Ecto neural progenitor cell (in vitro differentiated cells): ENCODE results near the gene MAGI1.
"Not testable (repeated sequence)": the region's sequence is repeated elsewhere in the genome, so short reads cannot be mapped to it uniquely, and the experiment has no call there.

Experiments
- DNase-seq: peaks from one replicate; pipeline ENCODE4 v3.0.0-alpha.2; 2018; ENCODE audit warnings: low spot score

Gene MAGI1

DNA sequence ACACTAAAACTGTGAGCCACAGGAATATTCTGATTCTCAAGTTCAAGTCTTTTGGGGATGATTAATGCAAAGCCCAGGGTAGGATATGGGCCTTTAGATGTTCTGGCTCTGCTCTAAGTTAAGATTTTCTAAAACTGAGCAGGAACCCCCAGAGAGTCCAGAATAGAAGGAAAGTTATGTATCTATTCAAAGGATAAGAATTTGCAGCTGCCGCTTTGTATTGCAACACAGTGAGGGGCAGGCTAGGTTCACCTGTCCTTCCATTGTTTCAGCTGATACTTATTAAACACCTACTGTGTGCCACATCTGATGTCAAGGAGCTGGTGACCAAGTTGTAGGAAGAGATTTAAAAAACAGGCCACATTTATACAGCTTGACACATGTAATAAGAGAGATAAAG, 290.4 kb downstream of the MAGI1 start:
- DNase-seq, result no peak

DNA sequence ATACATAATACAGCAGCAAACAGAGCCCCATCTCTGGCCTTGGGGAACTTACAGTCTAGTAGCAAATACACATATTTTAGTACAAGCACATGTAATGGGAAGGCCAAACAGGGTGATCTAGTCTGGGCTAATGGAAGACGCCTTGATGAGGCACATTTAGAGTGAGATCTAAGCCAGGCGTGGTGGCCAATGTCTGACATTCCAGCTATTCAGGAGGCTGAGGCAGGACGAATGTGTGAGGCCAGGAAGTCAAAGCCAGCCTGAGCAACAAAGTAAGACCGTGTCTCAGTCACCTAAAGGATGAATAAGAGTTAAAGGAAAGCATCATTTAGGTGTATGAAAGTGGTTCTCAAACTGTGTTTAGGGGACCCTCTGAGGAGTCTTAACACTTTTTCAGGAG, 291.9 kb downstream of the MAGI1 start:
- DNase-seq, result no peak

GRCh38 chr3:65745306-65745705, 293.4 kb downstream of the MAGI1 start:
- no peak for DNase-seq

DNA sequence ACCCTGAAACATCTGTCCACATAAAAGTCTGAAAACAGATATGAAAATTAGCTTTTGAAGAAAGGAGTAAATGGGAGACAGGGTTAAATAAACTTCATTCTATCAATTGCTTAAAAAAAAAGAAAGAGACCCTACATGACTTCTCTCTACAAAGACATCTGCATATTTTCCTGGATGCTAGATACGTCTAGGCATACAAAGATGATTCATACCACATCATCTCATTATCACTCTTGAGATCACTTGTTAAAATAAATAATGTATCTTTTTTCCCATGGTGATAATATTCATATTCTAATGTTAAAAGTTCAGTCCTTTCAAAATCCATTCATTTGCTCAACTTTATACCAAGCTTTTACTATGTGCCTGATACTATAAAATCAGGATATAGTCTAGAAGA, 295.8 kb downstream of the MAGI1 start:
- DNase-seq, result no peak

GRCh38 chr3:65741540-65741939, 297.2 kb downstream of the MAGI1 start:
- DNase-seq, result no peak

DNA sequence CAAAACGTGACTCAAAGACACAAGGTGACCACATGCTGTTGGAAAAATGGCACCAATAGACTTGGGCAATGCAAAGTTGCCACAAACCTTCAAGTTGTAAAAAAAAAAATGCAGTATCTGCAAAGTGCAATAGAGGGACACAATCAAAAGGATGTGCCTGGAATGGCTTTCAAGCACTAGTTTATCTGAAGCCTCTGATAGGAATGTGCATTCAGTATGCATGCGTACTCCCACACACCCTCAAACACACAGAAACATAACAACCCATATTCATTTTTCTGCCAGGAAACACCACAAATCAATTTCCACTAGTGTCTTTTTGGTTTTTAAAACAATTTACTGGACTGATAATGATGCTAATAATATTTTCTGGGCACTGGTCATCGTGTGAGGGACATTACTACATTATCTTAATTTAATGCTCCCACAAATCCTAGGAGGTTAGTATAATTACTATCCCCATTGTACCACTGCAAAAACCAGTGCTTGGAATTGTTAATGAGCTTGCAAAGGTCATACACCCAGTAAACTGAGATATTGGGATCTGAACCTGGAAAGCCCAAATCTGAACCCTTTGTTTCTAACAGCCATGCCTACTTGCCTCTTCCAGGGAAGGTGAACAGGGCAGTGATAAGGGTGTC, 298.7 kb downstream of the MAGI1 start:
- no peak for DNase-seq

DNA sequence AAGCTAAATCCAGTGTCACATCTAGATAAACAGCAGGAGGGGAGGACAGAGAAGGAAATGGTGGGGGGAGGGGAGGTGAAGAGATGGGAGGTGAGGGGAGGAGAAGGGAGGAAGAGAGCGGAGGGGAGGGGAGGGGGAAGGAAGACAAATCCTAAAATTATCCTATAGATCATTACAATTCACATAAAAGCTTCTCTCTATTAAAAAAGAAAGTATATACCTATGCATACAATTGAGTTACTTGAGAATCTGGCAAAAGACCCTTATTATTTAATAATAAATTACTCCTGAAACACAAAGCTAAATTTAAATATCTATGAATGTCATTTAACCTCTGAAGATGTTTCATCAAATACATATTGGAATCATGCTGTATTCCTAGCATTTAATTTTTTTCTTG, 303.9 kb downstream of the MAGI1 start:
- no peak for DNase-seq

- no peak for DNase-seq
Observed at GRCh38 chr3:65734382-65734781, 304.3 kb downstream of the MAGI1 start.

DNA sequence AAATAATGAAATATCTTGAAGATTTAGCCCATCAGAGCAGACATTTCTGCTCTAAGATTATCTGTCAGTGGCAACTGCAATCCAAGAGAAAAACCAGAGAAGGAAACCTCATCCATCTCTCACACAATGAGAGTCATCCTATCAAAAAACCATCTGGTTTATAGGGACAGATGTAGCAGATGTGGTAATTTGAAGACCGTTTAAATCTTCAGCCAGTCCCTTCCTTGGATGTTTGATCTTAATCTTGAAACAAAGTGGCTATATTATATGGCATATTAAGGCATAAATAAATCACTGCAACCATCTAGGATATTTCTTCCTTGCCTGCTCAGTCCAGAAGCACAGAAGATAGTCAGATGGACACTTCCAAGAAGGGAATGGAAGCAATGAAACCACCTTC, 305.3 kb downstream of the MAGI1 start:
- no peak for DNase-seq

GRCh38 chr3:65732051-65732935, 306.4 kb downstream of the MAGI1 start:
- DNase-seq, result no peak

DNA sequence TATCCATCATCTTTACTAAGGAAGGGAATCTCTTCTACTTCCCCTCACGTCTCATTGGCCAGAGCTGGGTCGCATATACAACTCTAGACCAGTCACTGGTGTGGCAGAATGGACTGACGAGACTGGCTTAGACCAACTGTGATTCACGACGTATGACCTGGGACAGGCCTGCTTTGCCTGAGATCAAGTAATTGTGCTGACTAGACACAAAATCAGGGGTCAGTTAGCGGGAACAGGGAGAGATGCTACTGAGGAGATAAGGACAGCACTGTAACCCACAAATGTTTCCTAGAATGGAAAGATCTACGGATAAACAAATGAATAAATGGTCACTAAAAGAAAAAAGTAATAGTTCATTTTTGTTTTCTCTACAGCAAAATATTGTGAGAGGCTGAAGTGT, 308.3 kb downstream of the MAGI1 start:
- DNase-seq, result no peak

DNA sequence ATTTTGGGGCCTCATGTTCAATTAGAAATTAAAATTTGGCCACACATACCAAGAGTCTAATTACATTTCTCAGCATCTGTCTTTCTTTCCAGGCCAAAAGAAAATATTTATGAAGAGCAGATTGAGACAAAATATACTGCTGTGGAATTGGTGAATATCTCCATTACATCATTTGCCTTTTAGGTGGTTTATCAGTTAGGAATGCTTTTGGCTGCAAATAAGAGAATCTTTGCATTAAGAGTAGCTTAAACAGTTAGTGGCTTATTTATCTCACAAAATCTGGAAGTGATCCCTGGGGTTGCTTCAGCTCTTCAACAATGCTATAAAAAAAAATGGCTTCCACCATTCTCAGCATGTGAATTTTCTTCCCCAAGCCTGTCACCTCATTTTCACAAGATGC, 308.7 kb downstream of the MAGI1 start:
- no peak for DNase-seq

GRCh38 chr3:65729555-65729954, 309.2 kb downstream of the MAGI1 start:
- DNase-seq, result no peak

DNA sequence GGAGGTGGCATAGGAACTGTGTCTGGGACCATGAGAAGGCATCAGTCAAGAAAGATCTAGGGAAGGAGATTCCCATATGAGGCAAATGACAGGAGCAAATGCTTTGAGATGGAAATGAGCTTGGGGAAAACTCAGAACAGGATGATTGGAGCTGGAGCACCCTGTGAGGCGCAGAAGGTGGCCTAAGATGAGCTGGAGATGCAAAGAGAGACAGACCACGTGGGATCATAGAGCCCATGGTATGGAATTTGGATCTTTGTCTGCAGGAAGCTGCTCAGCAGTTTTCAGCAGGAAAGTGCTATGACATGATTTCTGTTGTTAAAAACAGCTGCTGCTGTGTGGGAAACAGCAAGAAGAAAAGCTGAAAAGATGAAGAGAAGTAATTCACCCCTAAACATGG, 310.6 kb downstream of the MAGI1 start:
- DNase-seq, result no peak

- no peak for DNase-seq
Observed at GRCh38 chr3:65723985-65724384, 314.7 kb downstream of the MAGI1 start.

- DNase-seq, result no peak
Observed at GRCh38 chr3:65723011-65723410, 315.7 kb downstream of the MAGI1 start.

DNA sequence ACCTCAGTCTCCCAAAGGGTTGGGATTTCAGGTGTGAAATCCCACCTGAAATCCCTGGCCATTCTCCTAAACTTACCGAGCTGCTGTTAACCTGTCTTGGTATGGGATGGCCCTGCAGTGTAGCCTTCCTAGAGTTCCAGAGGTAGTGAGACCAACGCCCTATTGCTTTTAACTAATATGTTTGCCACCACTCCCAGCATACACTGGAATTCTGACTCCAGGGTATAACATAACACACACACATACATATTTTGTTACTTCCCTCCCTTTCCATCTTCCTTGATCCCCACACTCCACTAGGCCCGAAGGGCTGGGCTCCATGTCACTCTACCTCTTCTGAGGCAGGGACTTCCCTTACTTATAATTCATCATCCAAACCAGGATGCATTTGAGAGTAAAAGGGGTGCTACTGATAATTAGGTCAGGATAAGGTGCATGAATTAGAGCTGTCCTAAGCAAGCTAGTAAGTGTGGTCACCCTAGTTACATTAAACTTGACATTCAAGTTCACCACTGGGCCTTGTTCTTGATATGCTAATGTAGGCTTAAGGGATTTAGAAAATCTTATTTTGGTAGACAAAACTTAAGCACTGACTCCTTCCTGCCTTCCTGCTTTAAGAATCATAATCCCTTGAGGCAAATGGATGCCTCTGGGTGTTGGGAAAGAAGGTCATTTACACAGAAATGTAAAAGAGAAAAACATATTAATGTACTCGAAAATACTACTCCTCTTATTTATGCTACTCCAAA, 317.6 kb downstream of the MAGI1 start:
- no peak for DNase-seq

GRCh38 chr3:65719639-65720038, 319.1 kb downstream of the MAGI1 start:
- DNase-seq, result not testable (repeated sequence)

GRCh38 chr3:65717676-65718346, 320.9 kb downstream of the MAGI1 start:
- no peak for DNase-seq

DNA sequence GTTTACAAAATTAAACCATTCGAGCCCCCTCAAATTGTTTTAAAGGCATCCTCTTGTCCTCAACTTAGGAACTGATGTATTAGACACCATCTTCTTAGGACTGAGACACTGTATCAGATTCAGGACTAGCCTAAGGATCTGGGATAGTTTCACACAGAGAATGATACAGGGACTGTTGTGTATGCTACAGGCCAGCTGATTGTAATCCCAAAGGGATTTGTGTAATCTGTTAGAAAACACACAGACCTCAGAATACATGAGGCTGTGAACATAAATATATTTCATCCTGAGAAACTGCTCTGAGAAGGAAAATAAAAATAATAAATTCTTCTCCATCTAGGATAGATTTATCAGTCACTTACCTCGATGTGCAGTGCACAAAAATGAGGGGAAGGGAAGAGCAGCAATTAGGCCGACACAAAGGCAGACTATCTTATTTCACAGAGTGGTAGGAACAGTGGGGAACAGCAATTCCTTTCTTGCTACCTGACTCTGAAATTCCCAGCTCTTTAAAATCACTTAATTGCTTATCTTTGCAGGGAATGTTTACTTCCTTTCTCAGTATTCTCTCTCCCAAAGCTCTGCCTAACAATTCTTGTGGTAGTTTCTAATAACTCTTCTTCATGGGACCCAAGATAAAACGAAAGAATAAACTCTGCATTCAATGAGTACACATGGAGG, 322.5 kb downstream of the MAGI1 start:
- no peak for DNase-seq

DNA sequence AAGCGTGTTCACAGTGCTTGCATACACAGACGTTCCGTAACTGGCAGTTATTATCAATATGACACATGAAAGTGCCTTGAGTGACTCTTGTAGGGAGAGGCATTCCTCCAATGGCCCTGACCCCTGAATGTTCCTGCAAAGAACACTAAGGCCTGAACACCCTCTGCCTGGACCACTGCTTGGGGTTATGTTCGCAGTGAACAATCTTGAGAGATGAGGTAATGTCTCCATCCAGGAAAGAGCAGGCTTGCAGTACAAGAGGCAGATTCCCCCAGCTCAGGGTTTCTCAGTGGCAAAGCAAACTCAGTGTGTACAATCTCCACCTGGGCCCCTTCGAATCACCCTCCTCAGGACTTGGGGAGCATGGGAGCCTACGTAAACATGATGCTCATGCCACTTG, 324.6 kb downstream of the MAGI1 start:
- DNase-seq, result no peak

DNA sequence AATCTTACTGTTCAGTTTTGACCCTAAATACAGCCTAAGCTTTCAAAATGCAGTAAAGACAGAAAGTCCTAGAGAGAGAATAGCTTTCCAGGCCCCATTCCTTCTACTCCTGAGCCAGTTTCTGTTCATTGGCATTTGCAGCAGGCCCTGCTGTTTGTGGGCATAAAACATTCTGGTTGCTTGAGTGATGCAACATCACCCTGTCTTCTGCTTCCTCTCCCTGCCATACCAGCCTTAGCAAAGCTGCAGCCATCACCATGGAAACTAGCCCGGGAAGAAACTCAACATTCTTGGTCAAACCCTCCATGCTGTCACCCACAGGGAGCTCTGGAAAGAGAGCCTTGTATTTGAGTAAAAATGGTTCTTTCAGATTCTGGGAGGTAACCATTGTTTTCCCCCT, 325.7 kb downstream of the MAGI1 start:
- DNase-seq, result no peak
